SK-N-SH treated with all-trans-retinoic acid at 6 μM for 48 hours (cell line): Measurements from ENCODE around the gene BPI.

ENCODE experiments used
- BACH2 ChIP-seq: fragments of 250-450 bp; sonication (Bioruptor Pico); IDR thresholded peaks from 2 replicates; pipeline ENCODE4 v1.9.0; 2021; ENCODE audit warnings: mild to moderate bottlenecking, borderline replicate concordance
- GLIS3 ChIP-seq: fragments of 250-450 bp; sonication (Bioruptor Pico); IDR thresholded peaks from 2 replicates; pipeline ENCODE4 v1.5.0; 2020; ENCODE audit warnings: mild to moderate bottlenecking, moderate library complexity
- RARB ChIP-seq: fragments of 250-450 bp; sonication (Bioruptor Pico); IDR thresholded peaks from 2 replicates; pipeline ENCODE4 v1.8.0; 2021; ENCODE audit warnings: mild to moderate bottlenecking, moderate library complexity
- SNAI2 ChIP-seq: fragments of 250-450 bp; sonication (Bioruptor Pico); IDR thresholded peaks from 2 replicates; pipeline ENCODE4 v1.5.0; 2020; ENCODE audit warnings: mild to moderate bottlenecking, moderate library complexity
- TCF4 ChIP-seq: fragments of 250-450 bp; sonication (Bioruptor Pico); IDR thresholded peaks from 2 replicates; pipeline ENCODE4 v1.8.0; 2021; ENCODE audit warnings: mild to moderate bottlenecking, moderate library complexity, borderline replicate concordance
- ZFP3 ChIP-seq: fragments of 250-450 bp; sonication (Bioruptor Pico); IDR thresholded peaks from 2 replicates; pipeline ENCODE4 v1.5.0; 2020; ENCODE audit warnings: mild to moderate bottlenecking, moderate library complexity
- ZFP30 ChIP-seq: fragments of 450-650 bp; formaldehyde crosslinking; IDR thresholded peaks from 2 replicates; pipeline ENCODE4 v1.5.0; 2022; ENCODE audit warnings: mild to moderate bottlenecking, moderate library complexity
- ZNF70 ChIP-seq: fragments of 450-650 bp; formaldehyde crosslinking; IDR thresholded peaks from 2 replicates; pipeline ENCODE4 v1.5.0; 2020; ENCODE audit warnings: mild to moderate bottlenecking, moderate library complexity
- TF ChIP-seq, protein P1 (sequence below): fragments of 250-450 bp; sonication (Bioruptor Pico); IDR thresholded peaks from 2 replicates; pipeline ENCODE4 v1.5.1; 2020; ENCODE audit warnings: low read depth, mild to moderate bottlenecking, moderate library complexity

DNA sequence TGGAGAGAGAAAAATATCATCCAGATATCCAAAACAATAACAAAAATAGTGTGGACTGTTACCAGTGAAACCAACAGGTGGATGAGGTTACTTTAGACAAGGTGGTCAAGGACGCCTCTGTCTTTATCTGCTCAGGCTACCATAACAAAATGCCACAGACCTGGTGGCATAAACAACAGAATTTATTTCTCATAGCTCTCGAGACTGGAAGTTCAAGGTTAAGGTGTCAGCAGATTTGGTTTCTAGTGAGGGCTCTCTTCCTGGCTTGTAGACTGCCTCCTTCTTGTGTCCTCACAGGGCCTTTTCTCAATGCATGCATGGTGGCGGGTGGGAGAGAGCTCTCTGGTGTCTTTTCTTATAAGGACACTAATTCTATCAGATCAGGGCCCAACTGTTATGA is 21.2 kb downstream of the BPI start:
- TF ChIP-seq TCF4 (CRISPR knock-in tag) (no peak), ZNF70 (no peak), GLIS3 (no peak), SNAI2 (CRISPR knock-in tag) (no peak), RARB (no peak), BACH2 (no peak), ZFP30 (CRISPR knock-in tag) (no peak), ZFP3 (CRISPR knock-in tag) (no peak)
- TF ChIP-seq, protein P1, sequence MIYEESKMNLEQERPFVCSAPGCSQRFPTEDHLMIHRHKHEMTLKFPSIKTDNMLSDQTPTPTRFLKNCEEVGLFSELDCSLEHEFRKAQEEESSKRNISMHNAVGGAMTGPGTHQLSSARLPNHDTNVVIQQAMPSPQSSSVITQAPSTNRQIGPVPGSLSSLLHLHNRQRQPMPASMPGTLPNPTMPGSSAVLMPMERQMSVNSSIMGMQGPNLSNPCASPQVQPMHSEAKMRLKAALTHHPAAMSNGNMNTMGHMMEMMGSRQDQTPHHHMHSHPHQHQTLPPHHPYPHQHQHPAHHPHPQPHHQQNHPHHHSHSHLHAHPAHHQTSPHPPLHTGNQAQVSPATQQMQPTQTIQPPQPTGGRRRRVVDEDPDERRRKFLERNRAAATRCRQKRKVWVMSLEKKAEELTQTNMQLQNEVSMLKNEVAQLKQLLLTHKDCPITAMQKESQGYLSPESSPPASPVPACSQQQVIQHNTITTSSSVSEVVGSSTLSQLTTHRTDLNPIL (CRISPR knock-in tag), result no peak
